ENCODE measurements around the gene ARPC1B.
A peak's percentile ranks its signal among the peaks of the same experiment; 100 is the strongest.
"Not testable (repeated sequence)": the region's sequence is repeated elsewhere in the genome, so short reads cannot be mapped to it uniquely, and the experiment has no call there.

The ARPC1B gene

GRCh38 chr7:99369767-99370391 is 4.7 kb upstream of the ARPC1B start:
- DNase-seq = no peak

- DNase-seq = no peak
Measured at GRCh38 chr7:99371376-99371920, 3.1 kb upstream of the ARPC1B start.

DNA sequence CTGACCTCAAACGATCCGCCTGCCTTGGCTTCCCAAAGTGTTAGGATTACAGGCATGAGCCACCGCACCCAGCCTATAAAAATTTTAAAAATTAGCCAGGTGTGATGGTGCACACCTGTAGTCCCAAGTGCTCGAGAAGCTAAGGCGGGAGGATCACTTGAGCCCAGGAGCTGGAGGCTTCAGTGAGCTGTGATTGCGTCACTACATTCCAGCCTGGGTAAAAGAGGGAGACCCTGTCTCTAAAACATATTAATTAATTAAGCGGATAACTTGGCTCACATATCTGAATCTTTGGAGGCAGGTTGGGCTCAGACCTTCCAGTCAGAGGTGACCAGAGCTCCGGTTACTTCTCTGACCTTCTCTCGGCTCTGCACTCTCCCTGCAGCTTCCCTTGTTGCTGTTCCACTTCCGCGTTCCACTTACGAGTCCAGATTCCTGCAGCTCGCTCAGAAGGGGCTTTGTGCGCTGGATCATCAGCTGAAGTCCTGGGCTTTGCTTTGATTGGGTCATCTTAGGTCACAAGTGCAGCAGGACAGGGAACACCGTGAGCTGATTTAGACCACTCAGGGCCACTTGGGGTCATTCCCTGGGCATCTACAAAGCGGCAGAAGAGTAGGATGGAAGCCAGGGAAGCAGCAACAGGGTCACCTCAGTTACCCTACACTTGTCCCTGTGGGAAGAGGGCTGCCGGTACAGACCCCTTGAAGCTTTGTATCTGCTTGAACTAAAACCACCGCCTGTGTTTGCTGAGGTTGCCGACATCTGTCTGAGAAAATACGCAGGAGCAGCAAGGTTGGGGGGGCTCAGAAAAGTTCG is 2.0 kb upstream of the ARPC1B start:
- DNase-seq = no peak

DNA sequence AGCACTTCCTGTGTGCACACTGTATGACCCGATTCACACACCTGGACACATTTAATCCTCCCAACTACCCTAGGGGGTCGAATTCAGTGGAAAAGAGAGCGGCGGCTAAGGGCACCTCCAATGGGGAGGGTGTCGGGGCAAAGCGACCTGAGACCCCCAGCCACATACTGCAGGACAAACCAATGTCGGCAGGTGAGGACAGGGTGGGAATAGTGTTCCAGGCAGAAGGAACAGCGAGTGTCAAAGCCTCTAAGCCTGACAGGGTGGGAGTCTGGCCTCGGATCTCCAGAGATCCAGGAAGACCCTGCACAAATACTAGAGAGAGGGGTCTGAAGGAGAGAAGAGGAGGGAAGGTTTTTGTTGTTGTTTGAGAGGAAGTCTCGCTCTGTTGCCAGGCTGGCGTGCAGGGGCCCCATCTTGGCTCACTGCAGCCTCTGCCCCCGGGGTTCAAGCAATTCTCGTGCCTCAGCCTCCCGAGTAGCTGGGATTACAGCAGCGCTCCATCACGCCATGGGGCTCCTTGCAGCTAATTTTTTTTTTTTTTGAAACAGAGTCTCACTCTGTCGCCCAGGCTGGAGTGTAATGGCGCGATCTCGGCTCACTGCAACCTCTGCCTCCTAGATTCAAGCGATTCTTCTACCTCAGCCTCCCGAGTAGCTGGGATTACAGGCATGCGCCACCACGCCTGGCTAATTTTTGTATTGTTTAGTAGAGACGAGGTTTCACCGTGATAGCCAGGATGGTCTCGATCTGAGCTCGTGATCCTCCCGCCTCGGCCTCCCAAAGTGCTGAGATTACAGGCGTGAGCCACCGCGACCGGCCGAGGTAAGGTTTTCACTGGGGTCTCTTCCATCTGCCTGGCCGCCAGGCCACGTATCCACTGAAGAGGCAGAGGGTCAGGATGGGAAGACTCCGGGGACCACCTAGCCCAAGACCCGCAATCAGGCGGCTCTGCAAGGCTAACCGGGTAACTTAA is 1.2 kb upstream of the ARPC1B start:
- DNase-seq = no peak

DNA sequence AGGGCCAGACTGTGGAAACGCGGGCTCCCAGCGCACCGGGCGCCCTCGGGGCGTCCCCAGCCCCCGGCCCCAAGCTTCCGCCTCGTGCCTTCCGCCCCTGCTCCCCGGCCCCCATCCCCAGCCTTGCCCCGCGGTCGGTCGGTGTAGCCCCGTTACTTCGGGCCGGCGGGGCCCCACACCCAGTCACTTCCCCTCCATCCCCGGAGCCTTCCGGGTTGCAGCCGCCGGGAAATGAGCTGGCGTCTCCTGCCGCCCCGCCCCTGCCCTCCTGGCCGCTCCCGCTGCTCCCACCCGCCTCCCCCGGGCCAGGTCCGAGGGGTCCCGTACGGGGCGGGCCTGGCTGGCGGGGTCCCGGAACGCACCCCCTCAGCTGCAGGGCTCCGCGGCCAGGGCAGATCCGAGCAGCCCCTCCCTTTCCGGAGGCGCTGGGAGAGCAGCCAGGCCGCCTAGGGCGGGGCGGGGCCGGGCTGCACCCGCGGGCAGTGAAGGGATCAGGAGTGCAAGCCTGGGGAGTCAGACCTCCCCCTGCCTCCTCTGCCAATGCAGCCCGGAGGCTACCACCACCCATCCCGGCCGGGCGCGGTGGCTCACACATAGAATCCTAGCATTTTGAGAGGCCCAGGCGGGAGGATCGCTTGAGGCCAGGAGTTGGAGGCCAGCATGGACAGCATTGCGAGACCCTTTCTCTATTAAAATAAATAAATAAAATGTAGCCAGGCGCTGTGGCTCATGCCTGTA is 709 bp downstream of the ARPC1B start:
- peak; percentile 11 for DNase-seq

DNA sequence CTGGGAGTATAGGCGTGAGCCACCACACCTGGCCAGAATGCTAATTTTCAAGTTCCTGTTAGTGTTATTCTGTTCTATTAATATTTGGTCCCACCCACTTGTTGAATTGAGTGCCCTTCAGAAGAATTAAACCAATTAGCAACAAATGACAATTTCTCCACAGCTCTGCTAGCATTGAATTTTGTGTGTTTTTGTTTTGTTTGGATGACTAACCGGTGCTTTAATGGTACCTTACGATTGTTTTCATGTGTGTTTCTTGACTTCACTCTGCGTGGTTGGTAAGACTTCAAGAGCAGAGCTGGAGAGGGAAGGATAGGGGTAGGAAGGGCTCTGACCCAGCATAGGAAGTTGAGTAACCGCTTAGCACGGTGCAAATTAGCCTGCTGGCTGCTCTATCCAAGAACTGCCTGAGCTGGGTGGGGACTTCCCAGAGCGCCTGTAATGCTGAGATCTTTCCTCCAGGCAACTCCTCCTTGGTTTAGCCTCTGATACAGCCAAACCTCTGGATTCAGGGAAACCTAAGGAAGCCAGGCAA is 4.6 kb downstream of the ARPC1B start:
- no peak for DNase-seq

- not testable (repeated sequence) for DNase-seq
Measured at GRCh38 chr7:99379693-99380031, 5.1 kb downstream of the ARPC1B start.

- DNase-seq = peak; percentile 5
Measured at GRCh38 chr7:99380032-99380822, 5.7 kb downstream of the ARPC1B start.

DNA sequence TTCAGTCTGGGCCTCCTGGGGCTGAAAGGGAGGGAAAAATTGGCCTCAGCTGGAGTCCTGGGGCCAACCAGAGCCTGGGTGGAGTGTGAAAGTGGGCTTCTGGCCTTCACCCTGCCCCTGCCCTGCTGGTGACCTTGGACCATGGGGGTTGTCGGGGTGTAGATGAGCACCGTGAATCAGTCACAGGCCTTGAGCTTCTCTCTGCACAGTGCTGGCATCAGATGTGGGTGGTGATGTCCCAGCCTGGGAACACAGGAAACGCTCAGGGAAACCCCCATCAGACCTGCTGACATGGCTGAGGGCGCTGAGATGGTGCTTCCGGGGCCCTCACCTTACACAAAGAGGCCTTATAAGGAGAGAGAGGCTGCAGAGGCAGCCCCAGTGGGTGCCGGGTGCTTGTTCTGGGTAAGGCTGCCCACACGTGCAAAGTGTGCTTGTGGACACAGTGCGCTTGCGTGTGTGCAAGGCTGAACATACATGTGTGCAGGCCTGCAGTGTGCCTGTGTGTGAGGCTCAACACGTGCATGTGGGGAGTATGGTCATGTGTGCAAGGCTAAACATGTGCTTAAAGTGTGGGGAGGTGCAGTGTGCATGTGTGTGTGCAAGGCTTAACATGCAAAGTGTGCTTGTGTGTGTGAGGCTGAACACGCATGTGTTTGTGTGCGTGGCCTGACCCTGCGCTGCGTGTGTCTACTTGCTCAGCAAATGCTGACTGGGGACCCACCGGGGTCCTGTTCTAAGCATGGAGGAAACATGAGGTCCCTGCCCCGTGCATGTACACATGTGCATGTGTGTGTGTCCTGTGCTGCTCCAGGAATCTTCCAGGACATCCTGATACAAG is 6.5 kb downstream of the ARPC1B start:
- no peak for DNase-seq

DNA sequence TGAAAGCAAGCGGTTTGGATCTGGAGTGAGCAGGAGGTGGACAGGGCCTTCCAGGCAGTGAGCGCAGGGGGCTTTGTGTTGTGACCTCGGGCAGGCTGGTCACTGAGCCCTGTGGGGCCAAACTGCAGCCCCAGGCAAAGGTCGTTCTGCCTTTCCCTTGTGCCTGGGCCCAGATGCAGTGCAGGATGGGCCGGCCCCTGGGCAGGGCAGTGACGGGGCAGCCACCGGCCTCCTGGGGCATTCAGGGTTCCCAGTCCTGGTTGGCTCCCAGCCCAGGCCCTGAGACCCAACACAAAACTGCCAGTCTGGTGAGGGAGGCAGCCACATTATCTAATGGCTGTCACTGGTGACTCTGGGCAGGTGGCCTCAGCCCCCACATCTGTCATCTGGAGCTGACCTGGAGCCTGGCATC is 7.1 kb downstream of the ARPC1B start:
- no peak for DNase-seq

DNA sequence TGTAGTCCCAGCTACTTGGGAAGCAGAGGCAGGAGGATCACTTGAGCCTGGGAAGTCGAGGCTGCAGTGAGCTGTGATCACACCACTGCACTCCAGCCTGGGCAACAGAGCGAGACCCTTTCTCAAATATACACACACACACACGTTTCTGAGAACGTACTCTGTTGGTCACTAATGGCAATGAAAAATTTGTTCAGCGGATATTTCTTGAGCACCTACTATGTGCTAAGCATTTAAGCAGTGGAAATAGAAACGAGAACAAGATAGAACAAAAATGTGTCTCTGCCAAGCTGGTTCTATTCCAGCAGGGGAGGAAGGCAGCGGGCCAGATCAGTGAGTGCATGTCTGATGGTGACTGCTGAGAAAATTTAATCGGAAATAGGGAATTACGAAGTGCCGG is 8.7 kb downstream of the ARPC1B start:
- no peak for DNase-seq

DNA sequence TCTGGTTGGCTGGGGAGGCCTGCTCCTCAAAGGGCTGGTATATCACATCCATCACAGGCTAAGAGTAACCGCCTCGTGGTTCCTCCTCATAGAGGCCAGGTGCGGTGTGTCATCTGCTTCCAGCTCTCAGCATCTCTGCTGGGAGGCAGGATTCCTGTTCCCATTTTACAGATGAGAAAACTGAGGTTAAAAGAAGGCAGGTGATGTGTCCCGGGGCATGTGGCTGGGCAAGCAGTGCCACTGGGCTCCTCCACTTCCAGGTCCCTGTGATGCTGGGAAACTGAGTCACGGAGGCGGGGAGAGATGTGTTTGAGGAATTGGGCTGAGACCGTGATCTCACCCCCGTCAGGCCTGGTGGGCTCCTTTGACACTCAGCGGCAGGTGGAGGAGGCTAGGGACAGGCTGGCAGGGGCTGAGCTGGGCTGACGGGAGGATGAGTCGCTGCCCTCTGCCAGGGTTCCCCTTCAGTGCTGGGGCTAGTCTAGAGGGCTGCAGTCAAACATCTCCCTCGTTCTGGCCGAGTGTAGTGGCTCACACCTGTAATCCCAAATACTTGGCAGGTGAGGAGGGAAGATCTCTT is 9.4 kb downstream of the ARPC1B start:
- no peak for DNase-seq

GRCh38 chr7:99384523-99384922 is 10.0 kb downstream of the ARPC1B start:
- no peak for DNase-seq

- no peak for DNase-seq
Measured at GRCh38 chr7:99385564-99385963, 11.0 kb downstream of the ARPC1B start.

GRCh38 chr7:99386584-99387238 is 12.2 kb downstream of the ARPC1B start:
- DNase-seq = peak; percentile 16

DNA sequence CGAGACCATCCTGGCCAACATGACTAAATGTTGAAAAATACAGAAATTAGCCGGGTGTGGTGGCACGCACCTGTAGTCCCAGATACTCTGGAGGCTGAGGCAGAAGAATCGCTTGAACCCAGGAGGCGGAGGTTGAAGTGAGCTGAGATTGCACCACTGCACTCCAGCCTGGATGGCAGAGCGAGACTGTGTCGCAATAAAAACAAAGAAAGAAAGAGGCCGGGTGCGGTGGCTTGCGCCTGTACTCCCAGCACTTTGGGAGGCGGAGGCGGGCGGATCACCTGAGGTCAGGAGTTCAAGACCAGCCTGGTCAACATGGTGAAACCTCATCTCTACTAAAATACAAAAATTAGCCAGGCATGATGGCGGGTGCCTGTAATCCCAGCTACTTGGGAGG is 12.7 kb downstream of the ARPC1B start:
- DNase-seq = not testable (repeated sequence)

DNA sequence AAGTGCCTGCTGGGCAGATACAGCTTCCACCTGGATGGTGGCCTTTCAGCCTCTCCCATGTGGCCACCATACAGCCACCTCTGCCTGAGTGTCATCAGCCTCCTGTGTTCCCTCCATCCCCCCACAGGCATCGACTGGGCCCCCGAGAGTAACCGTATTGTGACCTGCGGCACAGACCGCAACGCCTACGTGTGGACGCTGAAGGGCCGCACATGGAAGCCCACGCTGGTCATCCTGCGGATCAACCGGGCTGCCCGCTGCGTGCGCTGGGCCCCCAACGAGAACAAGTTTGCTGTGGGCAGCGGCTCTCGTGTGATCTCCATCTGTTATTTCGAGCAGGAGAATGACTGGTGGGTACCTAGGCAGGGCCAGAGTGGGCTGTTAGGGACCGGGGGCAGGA is 13.4 kb downstream of the ARPC1B start:
- DNase-seq = no peak

- DNase-seq = no peak
Measured at GRCh38 chr7:99389772-99390171, 15.2 kb downstream of the ARPC1B start.

- no peak for DNase-seq
Measured at GRCh38 chr7:99390941-99391602, 16.5 kb downstream of the ARPC1B start.

Measured in NCI-H1694 treated with DMSO at 0.1 percent for 48 hours (cell line).